HG03045 (cell line): ENCODE results near the gene RNF135.
A peak's percentile ranks its signal among the peaks of the same experiment; 100 is the strongest.
"Not testable (repeated sequence)": the region's sequence is repeated elsewhere in the genome, so short reads cannot be mapped to it uniquely, and the experiment has no call there.

ENCODE experiments used
- ATAC-seq: cut with Tn5 transposase; IDR thresholded peaks from one replicate; pipeline ENCODE4 v1.9.1; 2021; ENCODE audit warnings: mild to moderate bottlenecking, moderate library complexity; ENCODE audit not compliant: unreplicated experiment

The RNF135 gene

DNA sequence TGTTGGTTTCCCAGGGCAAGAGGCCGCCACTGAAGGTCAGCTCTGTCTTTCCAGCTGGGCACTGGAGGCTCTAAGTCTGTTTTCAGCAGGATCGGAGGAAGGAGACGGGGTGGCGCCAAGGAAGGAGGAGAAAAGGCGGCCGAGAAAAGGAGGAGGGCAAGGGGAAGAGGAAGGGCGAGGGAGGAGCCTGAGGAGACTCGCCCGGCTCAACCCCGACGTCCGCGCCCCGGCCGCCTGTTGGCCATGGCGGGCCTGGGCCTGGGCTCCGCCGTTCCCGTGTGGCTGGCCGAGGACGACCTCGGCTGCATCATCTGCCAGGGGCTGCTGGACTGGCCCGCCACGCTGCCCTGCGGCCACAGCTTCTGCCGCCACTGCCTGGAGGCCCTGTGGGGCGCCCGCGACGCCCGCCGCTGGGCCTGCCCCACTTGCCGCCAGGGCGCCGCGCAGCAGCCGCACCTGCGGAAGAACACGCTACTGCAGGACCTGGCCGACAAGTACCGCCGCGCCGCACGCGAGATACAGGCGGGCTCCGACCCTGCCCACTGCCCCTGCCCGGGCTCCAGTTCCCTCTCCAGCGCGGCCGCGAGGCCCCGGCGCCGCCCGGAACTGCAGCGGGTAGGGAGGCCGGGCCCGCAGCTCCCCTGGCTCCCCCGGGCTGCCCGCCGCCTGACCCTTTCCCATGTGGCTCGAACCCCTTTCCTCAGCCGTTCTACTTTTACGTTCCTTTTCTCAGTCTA is at the start of gene RNF135:
Gene RNF135 (plus strand): TSS at position 209 of the 737 bp plus-strand sequence. CDS start 35 bp downstream, at position 244.
- ATAC-seq: peak; percentile 64

GRCh38 chr17:30921544-30922196 is 49.2 kb upstream of the RNF135 start, which contains the start of gene ADAP2:
TSS of gene ADAP2 (plus strand) at chr17:30921945. CDS start at chr17:30922015, 70 bp downstream.
- no peak for ATAC-seq

DNA sequence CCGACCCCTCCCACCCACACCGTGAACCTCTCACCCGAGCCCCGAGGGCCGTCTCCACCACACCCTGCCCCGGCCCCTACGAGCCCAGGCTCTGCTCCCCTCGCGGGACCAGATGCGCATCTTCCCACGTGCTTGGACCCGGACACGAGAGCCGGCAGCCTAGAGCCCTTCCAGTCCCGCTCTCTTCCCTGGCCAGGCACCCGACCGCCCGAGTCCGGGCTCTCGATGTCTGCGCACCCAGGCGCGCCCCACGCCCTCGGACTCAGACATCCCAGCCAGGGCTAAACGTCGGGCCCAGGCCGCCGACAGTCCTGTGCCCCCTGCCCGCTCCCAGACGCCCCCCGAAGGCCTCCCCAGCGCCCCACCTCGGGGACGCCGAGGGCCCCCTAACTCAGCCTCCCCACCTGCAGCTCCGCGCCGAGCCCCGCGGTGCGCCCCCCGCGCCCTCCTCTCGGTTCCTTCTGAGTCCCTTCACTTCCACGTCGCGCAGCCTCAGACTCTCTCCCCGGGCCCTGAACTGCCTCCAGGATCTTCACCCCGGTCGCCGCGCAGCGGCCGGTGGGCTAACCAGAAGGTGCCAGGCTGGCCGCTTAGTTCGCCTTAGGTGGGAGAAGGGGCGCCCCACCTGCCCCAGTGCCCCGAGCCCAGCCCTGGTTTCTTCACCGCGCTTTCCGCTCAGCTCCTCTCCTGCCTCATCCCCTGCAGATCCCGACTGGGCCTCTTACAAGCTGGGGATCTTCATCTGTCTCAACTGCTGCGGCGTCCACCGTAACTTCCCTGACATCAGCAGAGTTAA is 48.4 kb upstream of the RNF135 start:
- ATAC-seq: no peak

GRCh38 chr17:30924341-30924740 is 46.5 kb upstream of the RNF135 start:
- ATAC-seq: no peak

DNA sequence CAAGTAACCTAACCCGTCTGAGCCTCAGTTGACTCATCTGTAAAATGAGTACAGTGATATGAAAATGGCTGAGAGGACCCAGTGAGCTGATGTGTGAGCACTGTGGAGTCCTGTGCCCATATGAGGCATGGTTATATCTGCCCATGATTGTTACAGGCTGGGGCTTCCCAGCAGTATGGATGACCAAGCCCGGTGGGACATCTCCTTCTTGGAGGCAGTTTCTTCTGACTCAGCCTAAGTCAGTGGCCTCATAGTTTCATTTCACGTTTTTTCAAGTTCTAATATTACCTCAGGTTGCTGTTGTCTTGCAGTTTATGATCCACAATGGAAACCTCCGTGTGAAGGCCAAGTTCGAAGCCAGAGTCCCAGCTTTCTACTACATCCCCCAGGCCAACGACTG is 44.3 kb upstream of the RNF135 start:
- no peak for ATAC-seq

GRCh38 chr17:30927756-30928155 is 43.1 kb upstream of the RNF135 start:
- no peak for ATAC-seq

DNA sequence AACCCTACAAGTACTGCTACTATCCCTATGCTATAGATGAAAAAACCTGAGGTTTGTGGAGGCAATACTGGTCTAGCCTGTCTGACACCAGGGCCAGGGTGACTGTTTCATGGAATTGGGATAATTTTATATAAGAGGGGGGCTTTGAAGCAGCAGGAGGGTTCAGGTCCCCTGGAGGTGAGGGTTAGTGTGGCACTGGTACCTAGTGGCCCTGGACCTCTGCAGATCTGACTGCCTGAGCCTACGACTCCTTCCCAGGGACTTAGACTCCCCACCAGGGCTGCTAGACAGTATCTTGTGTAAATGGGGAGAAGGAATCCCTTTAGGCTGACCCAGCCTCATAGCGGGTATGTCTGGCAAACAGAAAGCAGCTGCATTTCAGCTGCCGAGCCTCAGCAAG is 42.3 kb upstream of the RNF135 start:
- no peak for ATAC-seq

- no peak for ATAC-seq
Measured at GRCh38 chr17:30929081-30929633, 41.7 kb upstream of the RNF135 start.

DNA sequence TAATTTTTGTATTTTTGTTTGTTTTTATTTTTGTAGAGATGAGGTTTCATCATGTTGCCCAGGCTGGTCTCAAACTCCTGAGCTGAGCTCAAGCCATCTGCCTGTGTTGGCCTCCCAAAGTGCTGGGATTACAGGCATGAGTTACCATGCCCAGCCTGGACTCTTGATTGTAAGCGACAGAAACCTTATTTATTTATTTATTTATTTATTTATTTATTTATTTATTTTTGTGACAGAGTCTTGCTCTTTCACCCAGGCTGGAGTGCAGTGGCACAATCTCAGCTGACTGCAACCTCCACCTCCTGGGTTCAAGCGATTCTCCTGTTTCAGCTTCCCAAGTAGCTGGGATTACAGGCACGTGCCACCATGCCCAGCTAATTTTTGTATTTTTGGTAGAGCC is 41.0 kb upstream of the RNF135 start:
- ATAC-seq: not testable (repeated sequence)

GRCh38 chr17:30930495-30930894 is 40.3 kb upstream of the RNF135 start:
- no peak for ATAC-seq

GRCh38 chr17:30931582-30931981 is 39.3 kb upstream of the RNF135 start:
- ATAC-seq: not testable (repeated sequence)

DNA sequence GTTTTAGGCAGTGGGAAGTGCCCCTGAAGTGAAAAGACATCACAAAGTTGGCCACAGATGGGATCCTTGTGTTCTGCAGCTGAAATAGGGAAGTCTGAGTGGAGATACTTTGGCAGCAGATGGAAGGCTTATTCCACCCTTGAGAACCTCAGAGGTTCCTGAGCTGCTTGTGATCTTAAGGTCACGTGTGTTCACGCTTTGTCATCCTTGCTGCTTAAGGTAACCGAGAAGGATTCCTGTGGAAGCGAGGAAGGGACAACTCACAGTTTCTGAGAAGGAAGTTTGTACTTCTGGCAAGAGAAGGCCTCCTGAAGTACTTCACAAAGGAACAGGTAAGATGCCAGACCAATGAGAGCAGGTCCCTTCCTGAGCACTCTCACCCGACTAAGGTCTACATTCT is 36.9 kb upstream of the RNF135 start:
- ATAC-seq: no peak

GRCh38 chr17:30939051-30939689 is 31.7 kb upstream of the RNF135 start:
- no peak for ATAC-seq

DNA sequence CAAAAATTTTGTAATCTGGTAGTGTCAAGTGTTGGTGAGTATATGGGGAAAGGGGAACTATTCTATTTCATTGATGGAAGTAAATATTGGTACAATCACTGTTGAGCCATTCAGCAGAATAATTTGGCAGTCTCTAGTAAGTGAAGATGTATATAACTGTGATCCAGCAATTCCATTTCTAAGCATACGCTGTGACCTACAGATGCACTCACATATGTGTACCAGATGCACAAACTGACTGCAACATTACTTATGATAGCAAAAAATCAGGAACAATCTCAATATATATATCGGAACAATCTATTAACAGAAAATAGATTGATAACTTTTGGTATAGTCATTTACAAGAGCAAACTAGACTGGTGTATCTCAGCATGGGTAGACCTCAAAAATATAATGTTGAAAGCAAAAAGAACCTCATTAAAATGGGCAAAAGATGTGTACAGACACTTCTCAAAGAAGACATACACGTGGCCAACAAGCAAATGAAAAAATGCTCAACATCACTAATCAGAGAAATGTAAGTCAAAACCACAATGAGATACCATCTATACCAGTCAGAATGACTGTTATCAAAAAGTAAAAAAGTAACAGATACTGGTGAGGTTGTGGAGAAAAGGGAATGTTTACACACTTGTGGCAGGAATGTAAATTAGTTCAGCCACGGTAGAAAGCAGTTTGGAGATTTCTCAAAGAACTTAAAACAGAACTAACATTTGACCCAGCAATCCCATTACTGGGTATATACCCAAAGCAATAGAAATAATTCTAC is 28.3 kb upstream of the RNF135 start:
- ATAC-seq: no peak

DNA sequence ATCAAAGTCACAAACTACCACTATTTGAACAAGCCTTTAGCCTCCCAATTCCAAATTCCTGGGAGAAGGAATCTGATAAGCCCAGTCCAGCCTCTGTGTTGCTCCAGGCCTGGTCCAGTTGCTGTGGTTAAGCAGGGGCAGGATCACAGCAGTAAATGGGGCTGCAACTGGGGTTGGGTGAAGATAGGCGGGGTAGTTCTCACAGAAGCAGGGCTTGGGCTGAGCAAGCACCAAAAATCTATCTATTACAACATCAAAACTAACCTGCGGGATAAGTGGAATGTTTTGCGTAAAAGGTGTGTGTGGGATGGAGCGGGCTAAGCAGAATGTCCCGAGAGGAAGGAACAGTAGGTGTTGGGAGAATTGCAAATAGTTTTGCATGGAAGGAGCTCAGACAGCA is 23.0 kb upstream of the RNF135 start:
- ATAC-seq: no peak

GRCh38 chr17:30950189-30950588 is 20.6 kb upstream of the RNF135 start:
- ATAC-seq: no peak

DNA sequence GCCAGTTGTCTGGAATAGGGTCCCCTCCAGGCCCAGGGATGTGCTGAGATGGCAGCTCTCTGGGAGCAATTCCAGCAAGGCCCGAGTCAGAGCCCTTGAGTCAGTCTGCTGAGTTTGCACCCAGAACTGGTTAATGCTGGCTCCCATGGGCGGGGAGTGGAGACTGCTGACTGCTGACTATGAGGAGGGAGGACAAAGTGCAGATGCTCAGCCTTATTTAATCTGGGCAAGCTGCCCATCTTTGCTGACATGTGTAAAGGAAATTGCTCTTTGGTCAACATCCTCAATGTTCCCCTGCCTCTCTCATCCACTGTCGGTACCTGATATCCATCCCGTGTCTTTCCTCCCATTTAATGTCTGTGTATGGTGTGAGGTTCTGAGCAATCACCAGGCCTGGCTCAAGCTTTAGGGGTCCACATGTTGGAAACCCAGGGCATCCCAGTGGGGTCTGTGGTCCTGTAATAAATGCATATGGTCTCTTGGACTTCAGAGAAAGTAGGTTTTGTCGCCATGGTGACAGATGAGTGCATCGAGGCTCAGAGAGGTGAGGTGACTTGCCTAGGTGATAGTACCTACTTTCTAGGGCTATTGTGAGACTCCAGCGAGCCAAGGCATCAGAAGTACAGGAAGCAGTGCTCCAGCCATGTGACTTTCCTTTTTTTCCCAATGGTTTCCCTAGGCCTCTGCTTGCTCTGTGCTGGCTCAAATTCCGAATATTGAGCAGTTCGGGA is 20.0 kb upstream of the RNF135 start:
- ATAC-seq: no peak

GRCh38 chr17:30952638-30953393 is 18.0 kb upstream of the RNF135 start:
- ATAC-seq: no peak
